Measurements from ENCODE around the gene UQCR11. TPM values are rescaled to one million over a fixed set of nuclear protein-coding genes. Genes with fewer than 3 reads are reported as not detected.

Gene UQCR11
- total RNA-seq, 2 donors from 2014 or later: 179 to 184 TPM

GRCh38 chr19:1549332-1549945, 55.8 kb downstream of the UQCR11 start:
- H3K4me3 Mint-ChIP-seq: no peak overlapping the region
- no peak for DNase-seq (ENCODE audit: low spot score)

More at GRCh38 chr19:1549332-1549945, 55.8 kb downstream of the UQCR11 start:
- Mint-ChIP-seq H3K9me3 (no peaks in the 10 kb centered on the region), H3K36me3 (no peaks in the 10 kb centered on the region), H3K27ac (no peak overlapping the region), H3K27me3 (peaks cover 0 to 11% of the 10 kb centered on the region in 2 donors), H3K4me1 (ENCODE audit: low read depth in 2 of 2) (peaks cover 0 to 3% of the 10 kb centered on the region in 2 donors)
- no peak for ATAC-seq

Other genes starting within 250 kb of the UQCR11 start
- gene NDUFS7, start 221.6 kb downstream of the UQCR11 start, total RNA-seq: 10 to 100 TPM; 89.1 to 89.5 TPM
- gene GAMT, start 203.9 kb downstream of the UQCR11 start, total RNA-seq: 10 to 100 TPM in 1 of 2 donors, 1 to 10 TPM in 1; 5.2 to 15.6 TPM
- 100 to 1,000 TPM; 233 to 282 TPM for gene DAZAP1, start 197.9 kb downstream of the UQCR11 start, total RNA-seq
- 1,000 to 10,000 TPM in 1 of 2 donors, 100 to 1,000 TPM in 1; 757 to 1,081 TPM for gene RPS15, start 167.1 kb downstream of the UQCR11 start, total RNA-seq
- under 1 TPM; 0.05 to 0.17 TPM for gene APC2, start 155.3 kb downstream of the UQCR11 start, total RNA-seq
- 10 to 100 TPM; 45.1 to 58.4 TPM for gene C19orf25, start 126.2 kb downstream of the UQCR11 start, total RNA-seq
- gene PCSK4, start 115.1 kb downstream of the UQCR11 start, total RNA-seq: 1 to 10 TPM; 1.2 to 2.3 TPM
- gene REEP6, start 114.3 kb downstream of the UQCR11 start, total RNA-seq: 1 to 10 TPM; 1.7 to 3.2 TPM
- 1 to 10 TPM; 1.2 to 1.8 TPM for gene ADAMTSL5, start 92.4 kb downstream of the UQCR11 start, total RNA-seq
- not detected for gene PLK5, start 81.4 kb downstream of the UQCR11 start, total RNA-seq
- 1 to 10 TPM; 6.8 to 7.4 TPM for gene MEX3D, start 37.1 kb downstream of the UQCR11 start, total RNA-seq
- 100 to 1,000 TPM in 1 of 2 donors, 10 to 100 TPM in 1; 92.5 to 233 TPM for gene MBD3, start 12.6 kb downstream of the UQCR11 start, total RNA-seq
- 10 to 100 TPM; 60.4 to 87.9 TPM for gene TCF3, start 47.2 kb upstream of the UQCR11 start, total RNA-seq
- not detected for gene ONECUT3, start 148.0 kb upstream of the UQCR11 start, total RNA-seq
- gene ATP8B3, start 206.8 kb upstream of the UQCR11 start, total RNA-seq: 1 to 10 TPM; 2.3 to 2.8 TPM
- gene REXO1, start 243.0 kb upstream of the UQCR11 start, total RNA-seq: 100 to 1,000 TPM in 1 of 2 donors, 10 to 100 TPM in 1; 69.1 to 103 TPM